ENCODE data around the gene ZNF514. TPM values are rescaled to one million over a fixed set of nuclear protein-coding genes. Genes with fewer than 3 reads are reported as not detected.

ZNF514 gene
- total RNA-seq, 1 donor from 2014 or later, result 19.8 TPM

DNA sequence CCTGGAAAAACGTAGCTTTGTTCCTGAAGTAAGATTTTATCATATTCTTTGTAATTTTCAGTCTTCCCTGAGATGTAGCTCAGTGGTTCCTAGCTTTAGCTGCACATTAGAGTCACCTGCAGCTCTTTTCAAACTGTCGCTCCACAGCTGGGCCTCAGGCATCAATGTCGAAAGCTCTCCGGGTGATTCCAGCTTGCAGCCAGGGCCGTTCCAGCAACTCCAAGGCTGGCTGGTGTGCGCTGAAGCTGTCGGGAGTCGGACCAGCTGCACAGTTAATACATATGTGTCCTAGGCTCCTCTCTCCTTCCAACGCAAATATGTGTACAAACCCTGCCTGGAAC is 5.4 kb upstream of the ZNF514 start:
- peak overlapping the region; percentile 78 for H3K4me3 ChIP-seq
- intact Hi-C loops (cut with DNase I), result no loop called here
- TF ChIP-seq, protein P1, sequence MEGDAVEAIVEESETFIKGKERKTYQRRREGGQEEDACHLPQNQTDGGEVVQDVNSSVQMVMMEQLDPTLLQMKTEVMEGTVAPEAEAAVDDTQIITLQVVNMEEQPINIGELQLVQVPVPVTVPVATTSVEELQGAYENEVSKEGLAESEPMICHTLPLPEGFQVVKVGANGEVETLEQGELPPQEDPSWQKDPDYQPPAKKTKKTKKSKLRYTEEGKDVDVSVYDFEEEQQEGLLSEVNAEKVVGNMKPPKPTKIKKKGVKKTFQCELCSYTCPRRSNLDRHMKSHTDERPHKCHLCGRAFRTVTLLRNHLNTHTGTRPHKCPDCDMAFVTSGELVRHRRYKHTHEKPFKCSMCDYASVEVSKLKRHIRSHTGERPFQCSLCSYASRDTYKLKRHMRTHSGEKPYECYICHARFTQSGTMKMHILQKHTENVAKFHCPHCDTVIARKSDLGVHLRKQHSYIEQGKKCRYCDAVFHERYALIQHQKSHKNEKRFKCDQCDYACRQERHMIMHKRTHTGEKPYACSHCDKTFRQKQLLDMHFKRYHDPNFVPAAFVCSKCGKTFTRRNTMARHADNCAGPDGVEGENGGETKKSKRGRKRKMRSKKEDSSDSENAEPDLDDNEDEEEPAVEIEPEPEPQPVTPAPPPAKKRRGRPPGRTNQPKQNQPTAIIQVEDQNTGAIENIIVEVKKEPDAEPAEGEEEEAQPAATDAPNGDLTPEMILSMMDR (IDR thresholded peaks at IDR 0.05), result no peak

DNA sequence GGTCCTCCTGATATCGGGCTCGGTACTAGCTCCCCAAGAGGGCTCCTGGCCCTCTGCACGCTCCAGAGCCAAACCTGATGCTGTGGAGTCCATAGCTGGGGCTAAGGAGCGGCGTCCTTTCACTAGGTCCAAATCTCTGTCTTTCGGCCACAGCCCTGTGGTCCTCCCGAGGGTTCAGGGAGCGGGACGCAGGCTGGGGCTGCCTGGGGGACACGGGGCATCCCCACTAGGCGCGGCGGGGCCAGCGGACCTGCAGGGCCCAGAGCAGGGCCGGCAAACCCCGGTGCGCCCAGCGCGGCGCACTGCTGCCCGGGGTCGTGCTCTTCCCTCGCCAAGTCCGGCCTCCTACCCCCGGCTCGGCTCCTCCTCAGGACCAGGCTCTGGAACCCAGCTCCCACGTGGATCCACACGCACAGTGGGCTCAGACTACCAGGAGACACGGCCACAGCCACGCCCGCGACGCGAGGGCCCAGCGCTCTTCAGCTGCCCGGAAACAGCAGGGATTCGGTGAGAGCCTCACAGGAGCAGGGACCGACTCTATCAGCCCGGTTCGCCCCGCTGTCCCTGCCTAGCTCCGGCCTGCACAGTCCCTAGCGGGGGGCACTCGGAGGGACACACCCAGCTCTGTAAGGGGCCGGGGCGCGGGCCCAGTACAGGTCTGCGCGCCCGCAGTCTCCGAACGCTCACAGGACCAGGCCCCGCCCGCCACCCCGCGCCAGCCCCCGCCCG is 593 bp downstream of the ZNF514 start:
- intact Hi-C loops (cut with DNase I), result no loop called here
- TF ChIP-seq, protein P1 (IDR thresholded peaks at IDR 0.05), result no peak
- H3K36me3 ChIP-seq, result peaks cover 17% of the 10 kb centered on the region
- H3K4me3 ChIP-seq, result peak overlapping the region; percentile 74
- peak; percentile 74 for ATAC-seq
- H3K4me1 ChIP-seq, result peaks cover 6% of the 10 kb centered on the region
- peak overlapping the region; percentile 80 for H3K27ac ChIP-seq
- H3K27me3 ChIP-seq, result no peaks in the 10 kb centered on the region
- DNase-seq, result peak; percentile 82
- no peaks in the 10 kb centered on the region for H3K9me3 ChIP-seq

More for the DNA sequence above, 5.4 kb upstream of the ZNF514 start:
- no peaks in the 10 kb centered on the region for H3K9me3 ChIP-seq
- DNase-seq, result no peak
- no peaks in the 10 kb centered on the region for H3K27me3 ChIP-seq
- H3K27ac ChIP-seq, result peak overlapping the region; percentile 94
- ATAC-seq, result no peak
- peaks cover 18% of the 10 kb centered on the region for H3K4me1 ChIP-seq
- no peaks in the 10 kb centered on the region for H3K36me3 ChIP-seq

DNA sequence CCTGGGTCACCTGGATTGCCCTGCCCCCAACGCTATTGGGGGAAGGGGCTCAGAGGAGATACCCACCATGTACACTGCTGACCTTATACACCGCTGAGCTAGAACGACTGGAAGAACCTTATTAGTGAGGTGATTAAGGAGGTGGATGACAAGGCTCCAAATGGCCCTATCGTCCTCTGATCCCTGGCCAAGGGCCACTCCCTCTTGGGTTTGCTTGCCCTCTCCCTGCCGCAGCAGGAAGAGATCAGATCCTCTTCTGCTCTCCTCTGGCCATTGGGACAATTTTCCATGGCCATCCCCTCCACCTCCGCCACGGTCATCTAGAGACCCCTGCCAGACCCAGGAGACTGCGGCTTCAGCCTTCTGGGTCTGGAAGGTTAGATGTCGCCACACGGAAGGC is 1.2 kb downstream of the ZNF514 start:
- H3K4me3 ChIP-seq, result peak overlapping the region; percentile 74
- intact Hi-C loops (cut with DNase I), result no loop called here
- H3K36me3 ChIP-seq, result peaks cover 20% of the 10 kb centered on the region
- H3K27ac ChIP-seq, result no peak overlapping the region
- DNase-seq, result no peak
- peaks cover 4% of the 10 kb centered on the region for H3K4me1 ChIP-seq
- no peaks in the 10 kb centered on the region for H3K27me3 ChIP-seq
- no peaks in the 10 kb centered on the region for H3K9me3 ChIP-seq
- no peak for ATAC-seq
- TF ChIP-seq, protein P1 (IDR thresholded peaks at IDR 0.05), result no peak

DNA sequence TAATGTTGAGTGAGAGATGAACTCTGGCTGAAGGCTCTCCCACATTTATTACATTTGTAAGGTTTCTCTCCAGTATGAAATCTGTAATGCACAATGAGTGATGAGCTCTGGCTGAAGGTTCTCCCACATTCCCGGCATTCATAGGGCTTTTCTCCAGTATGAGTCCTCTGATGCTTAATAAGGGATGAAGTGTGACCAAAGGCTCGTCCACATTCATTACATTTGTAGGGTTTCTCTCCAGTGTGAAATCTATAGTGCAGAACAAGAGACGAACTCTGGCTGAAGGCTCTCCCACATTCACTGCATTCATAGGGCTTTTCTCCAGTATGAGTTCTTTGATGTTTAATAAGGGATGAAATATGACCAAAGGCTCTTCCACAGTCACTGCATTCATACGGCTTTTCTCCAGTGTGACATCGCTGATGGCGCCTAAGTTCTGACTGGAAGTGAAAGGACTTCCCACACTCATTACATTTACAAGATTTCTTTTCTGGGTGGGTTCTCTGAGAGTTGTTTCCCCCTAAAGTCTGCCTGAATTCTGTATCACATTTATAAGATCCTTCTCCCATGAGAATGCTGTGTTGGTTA is 10.2 kb downstream of the ZNF514 start:
- intact Hi-C loops (cut with DNase I), result no loop called here

DNA sequence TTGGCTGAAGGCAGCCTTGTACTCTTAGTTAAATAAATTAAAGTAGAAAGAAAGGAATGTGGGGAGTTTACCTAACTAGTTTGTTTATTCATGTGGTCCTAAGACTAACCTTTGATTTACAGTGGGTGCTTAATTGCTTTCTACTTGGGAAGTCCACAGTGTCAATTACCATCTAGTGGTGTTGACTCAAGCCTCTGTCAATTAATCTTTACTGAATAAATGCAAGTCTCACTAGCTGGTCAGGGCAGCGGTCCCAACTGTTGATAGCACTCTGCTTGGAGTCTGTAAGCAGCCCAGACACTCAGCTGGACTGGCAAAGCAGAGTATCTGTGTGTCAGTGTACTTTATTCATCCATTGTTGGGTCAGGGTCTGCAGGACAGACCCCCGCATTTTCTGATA is 15.8 kb downstream of the ZNF514 start:
- Histone ChIP-seq H3K4me1 (no peaks in the 10 kb centered on the region), H3K27me3 (no peaks in the 10 kb centered on the region), H3K4me3 (no peak overlapping the region), H3K9me3 (peaks cover 60% of the 10 kb centered on the region), H3K36me3 (no peaks in the 10 kb centered on the region), H3K27ac (no peak overlapping the region)
- DNase-seq (no peak), ATAC-seq (no peak)
- TF ChIP-seq, protein P1 (IDR thresholded peaks at IDR 0.05), result no peak
- intact Hi-C loops (cut with DNase I), result no loop called here

More for the DNA sequence above, 10.2 kb downstream of the ZNF514 start:
- DNase-seq (no peak), ATAC-seq (no peak)
- Histone ChIP-seq H3K36me3 (peaks cover 40% of the 10 kb centered on the region), H3K27me3 (no peaks in the 10 kb centered on the region), H3K4me1 (no peaks in the 10 kb centered on the region), H3K27ac (no peak overlapping the region), H3K9me3 (peaks cover 77% of the 10 kb centered on the region), H3K4me3 (no peak overlapping the region)
- TF ChIP-seq, protein P1 (IDR thresholded peaks at IDR 0.05), result no peak

All from upper lobe of right lung (tissue), 1 donor.